HG02973 (cell line): ENCODE results near the gene MMD2.

Experiments
- ATAC-seq: cut with Tn5 transposase; IDR thresholded peaks from one replicate; pipeline ENCODE4 v1.9.1; 2021; ENCODE audit warnings: moderate library complexity; ENCODE audit not compliant: unreplicated experiment

MMD2 gene

DNA sequence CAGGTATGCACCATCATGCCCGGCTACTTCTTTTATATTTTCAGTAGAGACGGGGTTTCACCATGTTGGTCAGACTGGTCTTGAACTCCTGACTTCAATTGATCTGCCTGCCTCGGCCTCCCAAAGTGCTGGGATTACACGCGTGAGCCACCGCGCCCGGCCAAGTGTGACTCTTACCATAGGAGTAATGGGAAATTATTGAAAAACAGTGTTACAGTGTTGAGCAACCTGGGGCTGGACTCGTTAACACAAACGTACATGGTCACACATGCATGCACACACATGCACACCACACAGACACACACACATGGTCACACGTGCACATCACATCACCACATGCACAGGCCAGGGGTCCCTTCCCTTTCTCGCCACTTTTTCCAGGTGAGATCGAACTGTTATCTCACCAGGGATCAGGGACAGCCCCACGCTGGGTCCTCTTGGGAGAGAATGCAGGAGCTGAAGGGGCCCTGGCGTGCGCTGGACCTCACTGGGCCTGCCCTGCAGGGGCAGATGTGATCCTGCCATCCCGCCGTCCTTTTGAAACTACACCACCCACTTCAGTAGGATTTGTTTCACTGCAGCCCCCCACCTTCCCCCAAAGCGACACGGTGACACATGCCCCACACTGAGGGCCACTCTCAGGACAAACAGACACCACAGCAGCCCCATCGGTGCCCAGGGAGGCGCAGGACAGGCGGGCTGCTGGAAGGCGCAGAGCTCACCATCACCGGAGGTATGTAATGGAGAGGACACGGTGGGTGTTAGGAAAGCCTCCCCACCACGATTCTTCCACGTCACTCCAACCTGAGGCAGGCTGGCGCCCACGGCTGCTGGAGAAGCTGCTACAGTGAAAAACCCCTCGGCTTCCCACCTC is 85.7 kb downstream of the MMD2 start:
- ATAC-seq, result no peak

DNA sequence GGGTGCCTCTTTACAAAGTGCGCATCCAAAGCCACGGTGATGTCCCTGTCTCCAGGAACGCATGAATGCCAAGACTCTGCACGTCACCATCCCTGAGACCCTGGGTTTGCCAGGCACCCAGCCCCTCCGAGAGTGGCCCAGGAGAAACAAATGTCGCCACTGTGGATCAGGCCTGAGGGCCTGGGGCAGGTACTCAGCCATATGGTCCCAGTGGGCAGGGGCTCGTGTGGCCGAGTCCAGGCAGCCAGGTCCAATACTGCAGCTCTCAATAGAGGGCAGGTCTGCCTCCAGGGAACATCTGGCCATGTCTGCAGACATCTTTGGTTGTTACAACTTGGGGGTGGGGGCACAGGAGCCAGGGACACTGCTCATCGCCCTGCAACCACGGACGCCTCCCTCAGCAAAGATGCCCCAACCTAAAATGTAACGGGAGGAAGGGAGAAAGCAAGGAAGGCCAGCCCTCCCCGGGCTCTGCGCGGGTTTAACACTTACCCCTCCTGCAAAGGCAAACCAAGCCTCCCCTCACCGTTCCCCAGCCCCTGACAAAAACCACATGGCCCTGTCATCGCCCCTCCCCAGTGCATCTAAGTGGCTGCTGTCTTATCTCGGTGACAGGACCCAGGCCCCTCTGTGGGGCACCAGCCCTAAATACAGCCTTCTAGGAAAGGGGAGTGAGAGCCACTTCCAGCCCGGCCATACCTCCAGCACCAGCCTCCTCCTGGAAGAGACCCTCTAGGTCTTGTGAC is 86.9 kb downstream of the MMD2 start:
- ATAC-seq, result no peak

DNA sequence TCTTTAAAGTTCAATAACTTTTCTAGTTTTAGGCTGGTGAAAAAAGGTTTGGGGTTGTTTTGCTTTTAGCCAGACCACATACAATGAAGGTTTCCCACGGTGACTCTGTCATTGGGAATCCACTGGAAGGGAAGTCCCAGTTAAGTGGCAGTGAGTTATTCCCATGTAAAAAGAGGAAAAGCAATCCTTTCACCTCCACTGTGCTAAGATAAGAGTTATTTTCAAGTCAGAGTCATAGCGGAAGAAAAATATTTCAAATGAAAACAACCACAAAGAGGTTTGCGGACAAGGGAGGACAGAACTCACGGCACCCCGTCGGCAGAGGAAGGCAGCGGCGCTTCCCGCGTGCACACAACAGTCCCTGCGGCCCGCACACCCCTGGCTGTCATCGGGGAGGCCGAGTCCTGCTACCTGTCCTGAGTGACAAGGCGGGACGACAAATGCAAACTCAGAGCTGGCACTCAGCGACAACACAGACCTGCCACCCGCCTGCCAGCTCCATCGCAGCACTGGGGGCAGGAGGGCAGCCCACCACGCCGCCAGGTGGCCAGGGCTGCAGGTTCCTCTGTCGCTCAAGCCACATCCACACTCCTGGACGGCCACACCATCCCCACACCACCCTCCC is 87.8 kb downstream of the MMD2 start:
- ATAC-seq, result no peak

DNA sequence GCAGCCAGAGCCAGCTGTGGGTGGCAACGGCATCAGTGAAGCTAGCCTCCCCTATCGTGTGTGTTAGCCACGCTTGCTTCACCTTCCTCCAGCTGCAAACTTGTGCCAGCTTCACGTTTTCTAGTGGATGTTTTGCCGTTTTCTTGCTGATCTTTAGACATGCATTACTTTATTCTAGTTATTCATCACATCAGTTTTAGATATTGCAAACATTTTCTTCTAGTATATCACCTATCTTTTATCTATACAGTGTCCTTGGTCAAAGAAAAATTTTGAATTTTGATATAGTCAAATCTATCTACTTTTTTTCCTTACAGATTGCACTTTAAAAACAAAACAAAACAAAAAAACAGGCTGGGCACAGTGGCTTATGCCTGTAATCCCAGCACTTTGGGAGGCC is 90.5 kb downstream of the MMD2 start:
- no peak for ATAC-seq

DNA sequence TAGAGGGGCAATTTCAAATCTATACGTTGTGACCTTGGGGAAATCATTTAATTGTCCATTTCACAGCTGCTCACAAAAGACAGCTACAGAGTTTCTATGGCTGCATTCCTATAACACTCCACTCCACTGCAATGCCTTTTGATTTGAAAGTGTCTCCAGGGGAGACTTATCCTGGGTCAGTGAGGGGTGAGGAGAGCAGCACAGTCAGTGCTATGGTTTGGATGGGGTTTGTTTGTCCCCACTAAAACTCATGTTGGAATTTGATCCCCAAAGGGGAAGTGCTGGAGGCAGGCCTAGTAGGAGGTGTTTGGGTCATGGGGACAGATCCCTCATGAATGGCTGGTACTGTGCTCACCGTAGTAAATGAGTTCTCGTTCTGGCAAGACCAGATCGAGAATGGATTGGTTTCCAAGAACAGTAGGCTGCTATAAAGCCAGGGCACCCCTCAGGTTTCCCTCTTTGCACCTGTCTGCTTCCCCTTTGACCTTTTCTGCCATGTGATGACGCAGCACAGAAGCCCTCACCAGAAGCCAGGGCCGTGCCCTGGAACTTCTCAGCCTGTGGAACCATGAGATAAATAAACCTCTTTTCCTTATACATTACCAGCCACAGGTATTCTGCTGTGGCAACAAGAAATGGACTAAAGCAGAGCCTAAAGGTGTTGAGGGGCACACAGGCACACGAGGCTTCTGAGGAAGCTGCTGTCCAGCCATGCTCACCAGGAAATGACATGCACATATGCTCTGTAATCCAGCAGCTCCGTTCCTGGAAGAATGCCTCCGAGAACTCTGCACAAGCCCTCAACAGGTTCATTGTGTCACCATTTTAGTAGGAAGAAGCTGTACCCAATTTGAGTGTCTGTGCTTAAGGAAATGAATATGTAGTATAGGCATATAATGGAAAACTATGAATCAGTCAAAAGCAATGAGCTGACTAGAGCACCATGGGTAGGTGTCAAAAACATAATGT is 92.2 kb downstream of the MMD2 start:
- ATAC-seq, result no peak

DNA sequence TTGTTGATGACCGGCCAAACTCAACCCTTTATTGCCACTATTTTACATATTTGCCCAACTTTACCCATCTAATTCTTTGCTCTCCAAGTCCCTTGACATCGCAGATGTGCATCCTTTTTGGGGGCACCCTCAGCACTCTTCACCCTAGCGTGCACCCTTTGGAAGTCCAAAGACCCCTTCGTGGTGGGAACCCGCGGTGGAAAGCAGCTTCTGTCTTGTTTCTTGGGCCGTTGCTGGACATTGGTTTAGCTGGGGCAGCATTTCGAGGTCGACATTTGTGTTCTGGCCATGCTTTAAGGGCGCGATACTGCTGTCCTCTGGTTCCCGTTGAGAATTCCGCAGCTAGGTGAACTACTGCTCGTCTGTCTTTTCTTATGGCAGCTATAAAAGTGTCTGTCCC is 96.8 kb downstream of the MMD2 start:
- ATAC-seq, result no peak

DNA sequence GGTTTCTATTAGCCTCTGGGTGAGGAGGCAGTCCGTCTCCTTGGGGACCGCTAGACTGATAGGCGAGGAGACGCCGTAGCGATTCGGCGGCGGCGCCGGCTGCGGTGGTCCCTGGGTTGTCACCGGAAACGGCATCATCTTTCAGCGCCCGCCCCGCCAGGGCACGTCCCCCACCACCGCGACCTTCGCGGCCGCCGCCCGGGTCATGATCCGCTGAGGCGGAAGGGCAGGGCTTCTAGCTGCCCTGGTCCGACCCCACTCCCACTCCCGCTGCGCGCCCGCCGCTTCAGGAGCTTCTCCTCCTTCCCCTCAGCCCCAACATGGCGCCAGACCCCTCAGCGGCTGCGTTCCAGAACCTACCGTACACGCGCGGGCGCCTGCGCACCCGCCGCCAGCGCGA is 97.3 kb downstream of the MMD2 start, which contains the start of gene PAPOLB:
PAPOLB (minus strand) TSS at position 358 of the 400 bp plus-strand sequence; CDS start at position 138, 220 bp downstream.
- no peak for ATAC-seq

DNA sequence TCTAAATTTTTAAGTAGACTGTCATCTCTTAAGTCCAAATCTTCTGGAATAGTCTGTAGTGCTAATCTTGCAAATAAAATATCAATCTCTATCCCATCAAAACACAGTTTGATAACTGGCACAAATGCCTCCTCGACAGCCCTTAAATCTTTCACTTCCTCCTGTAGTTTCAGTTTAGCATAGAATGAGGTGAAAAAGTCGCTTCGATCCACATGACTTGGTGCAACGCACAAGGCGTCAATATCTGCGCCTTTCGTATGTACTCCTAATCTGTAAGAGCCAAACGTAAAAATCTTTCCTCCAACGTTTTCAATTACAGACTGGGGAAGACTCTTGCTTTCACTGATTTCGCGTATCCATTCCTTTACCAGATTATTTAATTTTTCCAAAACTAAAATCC is 97.8 kb downstream of the MMD2 start:
- ATAC-seq, result no peak

DNA sequence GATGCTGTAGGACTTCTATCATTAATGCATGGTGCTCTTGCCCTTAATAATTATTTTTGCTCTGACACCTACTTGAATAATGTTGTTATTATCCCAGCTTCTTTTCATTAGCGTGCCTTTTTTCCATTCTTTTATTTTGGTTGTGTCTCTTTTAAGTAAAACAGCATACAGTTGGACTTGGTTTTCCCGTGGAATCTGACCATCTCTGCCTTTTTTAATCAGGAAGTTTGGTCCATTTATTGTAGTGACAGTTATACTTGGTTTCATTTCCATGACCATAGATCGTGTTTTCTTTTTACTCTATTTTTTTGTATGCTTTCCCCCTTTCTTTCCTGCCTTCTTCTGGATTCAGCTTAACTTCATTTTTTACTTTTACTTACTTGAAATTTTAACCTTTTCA is 101.8 kb downstream of the MMD2 start:
- ATAC-seq, result no peak

DNA sequence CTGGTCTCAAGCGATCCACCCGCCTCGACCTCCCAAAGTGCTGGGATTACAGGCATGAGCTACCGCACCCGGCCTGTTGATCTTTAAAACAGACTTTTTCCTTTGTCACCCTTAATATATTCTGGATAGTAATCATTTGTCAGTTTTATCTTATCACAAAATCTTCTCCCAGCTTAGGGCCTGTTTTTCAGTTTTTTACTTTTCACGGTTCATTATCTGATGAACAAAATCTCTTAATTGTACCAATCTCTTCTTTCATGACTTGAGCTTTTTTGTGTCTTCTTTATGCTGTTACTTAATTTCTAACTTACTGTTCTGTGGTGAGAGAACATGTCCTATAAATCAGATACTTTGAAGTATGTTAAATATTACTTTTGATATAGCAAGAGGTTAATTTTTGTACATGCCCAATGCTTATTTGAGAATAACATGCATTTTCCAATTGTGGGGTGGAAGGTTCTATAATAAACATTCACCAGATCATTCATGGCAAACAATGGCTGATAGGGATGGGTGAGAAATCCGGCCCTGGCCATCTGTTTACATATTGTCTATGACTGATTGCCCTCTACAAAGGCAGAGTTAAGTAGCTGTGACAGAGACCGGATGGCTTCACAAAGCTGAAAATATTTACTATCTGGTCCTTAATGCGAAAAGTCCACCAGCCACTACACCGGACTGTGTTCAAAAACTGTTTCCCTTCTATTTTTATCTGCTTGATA is 102.5 kb downstream of the MMD2 start:
- no peak for ATAC-seq
